Nephron (organoid): ENCODE data around the gene NPY4R2.
"Not testable (repeated sequence)": the region's sequence is repeated elsewhere in the genome, so short reads cannot be mapped to it uniquely, and the experiment has no call there.

ENCODE experiments used
- H3K27ac Mint-ChIP-seq, 3 experiments: 2 replicates each; pipeline ENCODE4 v1.8.0; 2020; ENCODE audit warnings: mixed read lengths in 3 of 3, mild to moderate bottlenecking in 2 of 3, moderate library complexity in 1 of 3
- H3K27me3 Mint-ChIP-seq: 2 replicates; pipeline ENCODE4 v1.8.0; 2021; ENCODE audit warnings: low read depth, mild to moderate bottlenecking, moderate library complexity, mixed read lengths
- H3K36me3 Mint-ChIP-seq: 2 replicates; pipeline ENCODE4 v1.8.0; 2020; ENCODE audit warnings: low read depth, mixed read lengths
- H3K4me1 Mint-ChIP-seq: 2 replicates; pipeline ENCODE4 v1.8.0; 2020; ENCODE audit warnings: mixed read lengths
- H3K4me3 Mint-ChIP-seq, 3 experiments: 2 replicates each; pipeline ENCODE4 v1.8.0; 2020; ENCODE audit warnings: mild to moderate bottlenecking in 3 of 3, mixed read lengths in 3 of 3, moderate library complexity in 2 of 3
- H3K9me3 Mint-ChIP-seq: 2 replicates; pipeline ENCODE4 v1.8.0; 2020; ENCODE audit warnings: mixed read lengths

NPY4R2 gene

GRCh38 chr10:47915849-47916548 lies 2.5 kb upstream of the NPY4R2 start:
- not testable (repeated sequence) for H3K4me3 Mint-ChIP-seq, H3K27ac Mint-ChIP-seq, H3K27me3 Mint-ChIP-seq, H3K4me1 Mint-ChIP-seq, H3K9me3 Mint-ChIP-seq, H3K36me3 Mint-ChIP-seq

- H3K27me3 Mint-ChIP-seq, H3K4me1 Mint-ChIP-seq, H3K9me3 Mint-ChIP-seq, H3K36me3 Mint-ChIP-seq, H3K4me3 Mint-ChIP-seq, H3K27ac Mint-ChIP-seq: not testable (repeated sequence)
Observed at GRCh38 chr10:47920610-47921009, 2.1 kb downstream of the NPY4R2 start.

- not testable (repeated sequence) for H3K4me1 Mint-ChIP-seq, H3K9me3 Mint-ChIP-seq, H3K36me3 Mint-ChIP-seq, H3K27ac Mint-ChIP-seq, H3K27me3 Mint-ChIP-seq, H3K4me3 Mint-ChIP-seq
Observed at GRCh38 chr10:47922503-47922902, 4.0 kb downstream of the NPY4R2 start.

GRCh38 chr10:47924628-47925027 lies 6.2 kb downstream of the NPY4R2 start:
- H3K27ac Mint-ChIP-seq, H3K9me3 Mint-ChIP-seq, H3K27me3 Mint-ChIP-seq, H3K4me1 Mint-ChIP-seq, H3K36me3 Mint-ChIP-seq, H3K4me3 Mint-ChIP-seq: not testable (repeated sequence)

GRCh38 chr10:47927147-47927916 lies 8.9 kb downstream of the NPY4R2 start:
- H3K9me3 Mint-ChIP-seq, H3K27ac Mint-ChIP-seq, H3K4me3 Mint-ChIP-seq, H3K4me1 Mint-ChIP-seq, H3K36me3 Mint-ChIP-seq, H3K27me3 Mint-ChIP-seq: not testable (repeated sequence)

GRCh38 chr10:47928225-47928624 lies 9.8 kb downstream of the NPY4R2 start:
- H3K36me3 Mint-ChIP-seq: not testable (repeated sequence)

GRCh38 chr10:47932824-47933223 lies 14.4 kb downstream of the NPY4R2 start:
- H3K27me3 Mint-ChIP-seq, H3K36me3 Mint-ChIP-seq, H3K4me3 Mint-ChIP-seq, H3K4me1 Mint-ChIP-seq, H3K9me3 Mint-ChIP-seq, H3K27ac Mint-ChIP-seq: not testable (repeated sequence)

More at GRCh38 chr10:47928225-47928624, 9.8 kb downstream of the NPY4R2 start:
- H3K27ac Mint-ChIP-seq, H3K9me3 Mint-ChIP-seq, H3K4me1 Mint-ChIP-seq, H3K27me3 Mint-ChIP-seq, H3K4me3 Mint-ChIP-seq: not testable (repeated sequence)

GRCh38 chr10:47933462-47933861 lies 15.0 kb downstream of the NPY4R2 start:
- H3K27me3 Mint-ChIP-seq, H3K9me3 Mint-ChIP-seq, H3K4me1 Mint-ChIP-seq, H3K27ac Mint-ChIP-seq, H3K36me3 Mint-ChIP-seq, H3K4me3 Mint-ChIP-seq: not testable (repeated sequence)

- not testable (repeated sequence) for H3K4me1 Mint-ChIP-seq, H3K27me3 Mint-ChIP-seq, H3K27ac Mint-ChIP-seq, H3K9me3 Mint-ChIP-seq, H3K36me3 Mint-ChIP-seq, H3K4me3 Mint-ChIP-seq
Observed at GRCh38 chr10:47936772-47937228, 18.3 kb downstream of the NPY4R2 start.

GRCh38 chr10:47937634-47938033 lies 19.2 kb downstream of the NPY4R2 start:
- not testable (repeated sequence) for H3K4me3 Mint-ChIP-seq, H3K4me1 Mint-ChIP-seq, H3K9me3 Mint-ChIP-seq, H3K27ac Mint-ChIP-seq, H3K36me3 Mint-ChIP-seq, H3K27me3 Mint-ChIP-seq

GRCh38 chr10:47940821-47941220 lies 22.4 kb downstream of the NPY4R2 start:
- not testable (repeated sequence) for H3K4me3 Mint-ChIP-seq, H3K9me3 Mint-ChIP-seq, H3K27me3 Mint-ChIP-seq, H3K27ac Mint-ChIP-seq, H3K4me1 Mint-ChIP-seq, H3K36me3 Mint-ChIP-seq

- not testable (repeated sequence) for H3K9me3 Mint-ChIP-seq, H3K4me1 Mint-ChIP-seq, H3K4me3 Mint-ChIP-seq, H3K27me3 Mint-ChIP-seq, H3K27ac Mint-ChIP-seq, H3K36me3 Mint-ChIP-seq
Observed at GRCh38 chr10:47941379-47941778, 22.9 kb downstream of the NPY4R2 start.

- H3K9me3 Mint-ChIP-seq, H3K36me3 Mint-ChIP-seq: not testable (repeated sequence)
Observed at GRCh38 chr10:47942351-47943019, 24.0 kb downstream of the NPY4R2 start.

GRCh38 chr10:47943328-47943727 lies 24.9 kb downstream of the NPY4R2 start:
- not testable (repeated sequence) for H3K9me3 Mint-ChIP-seq, H3K27me3 Mint-ChIP-seq, H3K4me1 Mint-ChIP-seq, H3K36me3 Mint-ChIP-seq, H3K27ac Mint-ChIP-seq, H3K4me3 Mint-ChIP-seq

More at GRCh38 chr10:47942351-47943019, 24.0 kb downstream of the NPY4R2 start:
- not testable (repeated sequence) for H3K27me3 Mint-ChIP-seq, H3K27ac Mint-ChIP-seq, H3K4me1 Mint-ChIP-seq, H3K4me3 Mint-ChIP-seq

GRCh38 chr10:47947424-47947823 lies 29.0 kb downstream of the NPY4R2 start:
- H3K9me3 Mint-ChIP-seq, H3K4me3 Mint-ChIP-seq, H3K4me1 Mint-ChIP-seq, H3K36me3 Mint-ChIP-seq, H3K27ac Mint-ChIP-seq, H3K27me3 Mint-ChIP-seq: not testable (repeated sequence)
